Gastrocnemius medialis (tissue), 4 donors: Measurements from ENCODE around the gene CACNA2D1. TPM values are rescaled to one million over a fixed set of nuclear protein-coding genes. Genes with fewer than 3 reads are reported as not detected.
A peak's percentile ranks its signal among the peaks of the same experiment; 100 is the strongest.

Experiments used
- ATAC-seq, 2 donors: fragments of 150-250 bp; one replicate each; pipeline ENCODE4 v1.9.1; 2016
- DNase-seq, 2 donors: peaks; one replicate each; pipeline ENCODE4 v3.0.0-alpha.2; 2019
- H3K27ac ChIP-seq, 4 donors: fragments of 200-600 bp; sonication (generic); 1 replicate in 1 of 4; 2 replicates in 3 of 4; pipeline ENCODE4 v1.5.1; 2016 to 2018; ENCODE audit warnings: mild to moderate bottlenecking in 2 of 4, moderate library complexity in 1 of 4
- H3K27me3 ChIP-seq, 3 donors: fragments of 200-600 bp; sonication (generic) in 2 of 3; 1 replicate in 1 of 3; 2 replicates in 2 of 3; pipeline versions ENCODE4 v1.5.1 to v1.6.0; 2016 to 2019; ENCODE audit warnings: mild to moderate bottlenecking in 1 of 3, moderate library complexity in 1 of 3
- H3K36me3 ChIP-seq, 2 donors: fragments of 200-600 bp; sonication (generic) in 1 of 2; one replicate each; pipeline ENCODE4 v1.5.1; 2017 to 2018
- H3K4me1 ChIP-seq, 2 donors: fragments of 200-600 bp; sonication (generic) in 1 of 2; one replicate each; pipeline ENCODE4 v1.5.1; 2016 to 2017; ENCODE audit warnings: mild to moderate bottlenecking in 2 of 2
- H3K4me3 ChIP-seq, 4 donors: fragments of 200-600 bp; sonication (generic) in 3 of 4; 1 replicate in 1 of 4; 2 replicates in 3 of 4; pipeline ENCODE4 v1.5.1; 2016 to 2019; ENCODE audit warnings: mild to moderate bottlenecking in 2 of 4
- H3K9me3 ChIP-seq, 3 donors: fragments of 200-600 bp; sonication (generic) in 2 of 3; 1 replicate in 1 of 3; 2 replicates in 2 of 3; pipeline ENCODE4 v1.5.1; 2016 to 2019
- POLR2A ChIP-seq, 2 donors: fragments of 450-650 bp; IDR thresholded peaks; one replicate each; pipeline ENCODE4 v1.6.1; 2017; ENCODE audit warnings: antibody characterized with exemption in 2 of 2, mild to moderate bottlenecking in 2 of 2, moderate library complexity in 2 of 2
- in situ Hi-C, 4 donors: fragments of 200-750 bp; cut with MboI; loops; one replicate each; pipeline versions ENCODE4 v1.15.0 to v1.8.0; 2017; ENCODE audit warnings: low sequenced_read_pairs in 4 of 4
- intact Hi-C: fragments of 100-400 bp; cut with DNase I; formaldehyde crosslinking; loops from one replicate; pipeline ENCODE4 v1.15.1; 2023; ENCODE audit warnings: low total_unique reads
- total RNA-seq, 4 donors: library from RNA; depleted of rRNA; stranded (reverse); fragments of >200 nt; gene quantifications; one replicate each; pipeline versions ENCODE4 v1.1.0 to v1.2.3, GENCODE V29; 2016
- TF ChIP-seq, protein P1 (sequence below), 5 experiments: fragments of 450-650 bp in 3 of 5; fragments of 200-600 bp in 2 of 5; sonication (generic) in 2 of 5; IDR thresholded peaks in 4 of 5; conservative IDR thresholded peaks in 1 of 5; 1 replicate in 4 of 5; 2 replicates in 1 of 5; pipeline ENCODE4 v1.5.1; 2016 to 2019; ENCODE audit warnings: antibody characterized with exemption in 5 of 5, mild to moderate bottlenecking in 3 of 5, moderate library complexity in 3 of 5

CACNA2D1 gene
- total RNA-seq, 4 donors from 2014 or later, result 83.9 to 157 (median 120) TPM

DNA sequence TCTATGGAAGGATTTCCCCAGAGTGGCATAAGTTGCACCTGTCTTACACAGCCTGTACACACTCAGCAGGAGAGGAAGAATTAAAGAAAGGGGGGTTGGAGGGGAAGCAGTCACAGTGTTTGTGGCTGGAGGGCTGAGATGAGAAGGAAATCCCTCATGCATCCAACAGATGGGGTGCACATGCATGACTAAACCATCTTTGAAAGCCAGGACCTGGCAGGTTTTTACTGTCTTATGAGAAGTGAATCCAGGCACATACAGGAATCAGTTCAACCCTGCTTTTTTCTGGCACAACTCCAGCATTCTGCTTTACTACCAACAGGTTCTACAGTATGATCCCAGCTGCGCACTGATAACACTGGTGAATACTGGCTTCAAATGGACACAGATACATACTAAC is 107.7 kb downstream of the CACNA2D1 start:
- no peaks in the 10 kb centered on the region for H3K9me3 ChIP-seq
- H3K4me3 ChIP-seq, result no peak overlapping the region
- in situ Hi-C loops, result no loop called here
- TF ChIP-seq, protein P1, sequence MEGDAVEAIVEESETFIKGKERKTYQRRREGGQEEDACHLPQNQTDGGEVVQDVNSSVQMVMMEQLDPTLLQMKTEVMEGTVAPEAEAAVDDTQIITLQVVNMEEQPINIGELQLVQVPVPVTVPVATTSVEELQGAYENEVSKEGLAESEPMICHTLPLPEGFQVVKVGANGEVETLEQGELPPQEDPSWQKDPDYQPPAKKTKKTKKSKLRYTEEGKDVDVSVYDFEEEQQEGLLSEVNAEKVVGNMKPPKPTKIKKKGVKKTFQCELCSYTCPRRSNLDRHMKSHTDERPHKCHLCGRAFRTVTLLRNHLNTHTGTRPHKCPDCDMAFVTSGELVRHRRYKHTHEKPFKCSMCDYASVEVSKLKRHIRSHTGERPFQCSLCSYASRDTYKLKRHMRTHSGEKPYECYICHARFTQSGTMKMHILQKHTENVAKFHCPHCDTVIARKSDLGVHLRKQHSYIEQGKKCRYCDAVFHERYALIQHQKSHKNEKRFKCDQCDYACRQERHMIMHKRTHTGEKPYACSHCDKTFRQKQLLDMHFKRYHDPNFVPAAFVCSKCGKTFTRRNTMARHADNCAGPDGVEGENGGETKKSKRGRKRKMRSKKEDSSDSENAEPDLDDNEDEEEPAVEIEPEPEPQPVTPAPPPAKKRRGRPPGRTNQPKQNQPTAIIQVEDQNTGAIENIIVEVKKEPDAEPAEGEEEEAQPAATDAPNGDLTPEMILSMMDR (IDR thresholded peaks at IDR 0.05 in 4 of 5, conservative IDR thresholded peaks at IDR 0.05 in 1 of 5), result no peak
- no peak for TF ChIP-seq POLR2A (IDR thresholded peaks at IDR 0.05)
- intact Hi-C loops, result no loop called here
- peaks cover 5 to 11% of the 10 kb centered on the region in 2 donors for H3K4me1 ChIP-seq
- DNase-seq (no peak), ATAC-seq (peak in 1 of 2 donors; percentile 42)
- peak overlapping the region in 1 of 4 donors; percentile 23 for H3K27ac ChIP-seq
- no peaks in the 10 kb centered on the region for H3K27me3 ChIP-seq
- H3K36me3 ChIP-seq, result no peaks in the 10 kb centered on the region

DNA sequence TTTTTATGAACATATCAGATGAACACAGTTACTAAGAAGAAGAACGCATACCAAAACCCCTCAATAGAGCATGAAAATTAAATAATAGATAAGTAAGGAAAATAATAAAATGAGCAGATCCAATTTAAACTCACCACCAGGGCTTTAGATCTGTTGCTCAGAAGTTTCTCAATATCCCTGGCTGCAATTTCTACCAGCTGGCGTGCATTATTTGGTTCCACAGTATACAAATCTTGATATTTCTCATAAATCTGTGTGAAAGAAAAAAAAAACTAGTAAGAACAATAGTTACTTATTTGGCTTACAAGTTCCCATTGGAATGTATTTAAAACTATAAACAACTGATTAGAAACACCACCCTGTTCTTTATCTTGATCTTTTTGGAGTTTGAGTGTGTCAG is 108.6 kb downstream of the CACNA2D1 start:
- intact Hi-C loops, result no loop called here
- H3K9me3 ChIP-seq, result no peaks in the 10 kb centered on the region
- ATAC-seq (no peak), DNase-seq (no peak)
- H3K4me1 ChIP-seq, result peaks cover 5 to 11% of the 10 kb centered on the region in 2 donors
- in situ Hi-C loops, result no loop called here
- H3K27ac ChIP-seq, result no peak overlapping the region
- TF ChIP-seq POLR2A (IDR thresholded peaks at IDR 0.05), result no peak
- TF ChIP-seq, protein P1 (IDR thresholded peaks at IDR 0.05 in 4 of 5, conservative IDR thresholded peaks at IDR 0.05 in 1 of 5), result no peak
- H3K4me3 ChIP-seq, result no peak overlapping the region
- no peaks in the 10 kb centered on the region for H3K36me3 ChIP-seq
- no peaks in the 10 kb centered on the region for H3K27me3 ChIP-seq

DNA sequence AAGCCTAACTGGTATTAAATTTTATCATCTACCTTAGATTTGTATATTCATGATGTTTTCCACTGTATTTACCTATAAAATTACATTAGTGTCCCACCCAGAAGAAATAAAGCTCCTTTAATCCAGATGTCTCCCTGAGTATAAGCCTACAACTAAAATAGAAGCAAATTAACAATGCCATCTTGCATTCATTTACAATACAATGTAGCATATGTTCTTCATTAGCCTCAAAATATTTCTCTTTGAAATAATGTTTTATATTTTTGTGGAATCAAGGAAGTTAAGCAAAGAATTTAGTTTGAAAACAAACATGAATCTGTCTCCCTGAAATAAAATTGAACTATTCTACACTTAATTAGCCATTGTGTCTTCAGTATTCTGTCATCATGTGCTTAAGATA is 112.3 kb downstream of the CACNA2D1 start:
- no peaks in the 10 kb centered on the region for H3K27me3 ChIP-seq
- no peak for ATAC-seq

DNA sequence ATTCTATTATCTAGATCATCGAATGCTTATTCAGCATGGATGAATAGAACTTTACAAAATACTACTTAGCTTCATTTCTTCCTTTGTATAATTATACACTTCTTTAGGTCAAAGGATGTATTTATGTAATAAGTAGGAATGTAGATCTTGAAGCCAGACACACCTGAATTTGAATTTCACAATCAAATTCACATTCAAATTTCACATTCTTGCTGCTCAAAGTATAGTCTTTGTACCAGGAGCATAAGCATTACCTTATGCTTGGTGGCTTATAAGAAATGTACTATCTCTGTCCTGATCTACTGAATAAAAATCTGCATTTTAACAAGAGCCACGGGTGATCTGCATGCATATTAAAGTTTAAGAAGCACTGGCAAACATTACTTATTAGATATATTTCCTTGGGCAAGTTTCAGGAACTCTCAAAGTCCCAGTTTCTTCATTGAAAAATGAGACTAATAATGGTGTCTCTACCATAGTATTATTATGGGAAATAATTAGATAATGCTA is 112.8 kb downstream of the CACNA2D1 start:
- ATAC-seq, result no peak
- in situ Hi-C loops (no loop called here), intact Hi-C loops (no loop called here)
- Histone ChIP-seq H3K9me3 (no peaks in the 10 kb centered on the region), H3K36me3 (no peaks in the 10 kb centered on the region), H3K27ac (peak overlapping the region in 2 of 4 donors; percentile 7 to 65), H3K27me3 (no peaks in the 10 kb centered on the region), H3K4me1 (peaks cover 0 to 10% of the 10 kb centered on the region in 2 donors), H3K4me3 (no peak overlapping the region)
- no peak for DNase-seq
- no peak for TF ChIP-seq POLR2A (IDR thresholded peaks at IDR 0.05)
- TF ChIP-seq, protein P1 (IDR thresholded peaks at IDR 0.05 in 4 of 5, conservative IDR thresholded peaks at IDR 0.05 in 1 of 5), result no peak

More for the DNA sequence above, 112.3 kb downstream of the CACNA2D1 start:
- in situ Hi-C loops (no loop called here), intact Hi-C loops (no loop called here)
- no peak for DNase-seq
- Histone ChIP-seq H3K36me3 (no peaks in the 10 kb centered on the region), H3K27ac (peak overlapping the region in 1 of 4 donors; percentile 65), H3K4me1 (peaks cover 0 to 10% of the 10 kb centered on the region in 2 donors), H3K9me3 (no peaks in the 10 kb centered on the region), H3K4me3 (no peak overlapping the region)
- TF ChIP-seq, protein P1 (IDR thresholded peaks at IDR 0.05 in 4 of 5, conservative IDR thresholded peaks at IDR 0.05 in 1 of 5), result no peak
- TF ChIP-seq POLR2A (IDR thresholded peaks at IDR 0.05), result no peak

DNA sequence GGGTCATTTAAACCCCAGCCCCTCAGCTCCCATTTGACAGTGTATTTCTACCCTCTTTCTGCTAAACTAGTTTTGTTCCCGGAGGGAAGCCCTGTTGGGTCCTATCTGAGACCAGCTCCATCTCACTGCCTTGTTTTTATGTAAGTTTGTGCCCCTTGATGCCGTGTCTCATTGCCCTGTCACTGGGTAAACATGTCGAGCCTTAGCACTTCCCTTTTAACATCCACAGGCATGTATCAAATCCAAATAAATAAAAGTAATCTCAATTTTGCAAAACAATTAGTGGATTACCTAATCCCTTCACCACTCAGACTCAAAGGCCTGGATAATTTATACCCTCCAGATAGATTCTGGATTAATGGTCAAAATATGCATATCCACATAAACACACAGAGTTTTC is 115.7 kb downstream of the CACNA2D1 start:
- no peaks in the 10 kb centered on the region for H3K9me3 ChIP-seq
- H3K27me3 ChIP-seq, result no peaks in the 10 kb centered on the region
- no peaks in the 10 kb centered on the region for H3K36me3 ChIP-seq
- DNase-seq, result no peak
- no peak for ATAC-seq
- H3K4me1 ChIP-seq, result peaks cover 0 to 14% of the 10 kb centered on the region in 2 donors
- H3K4me3 ChIP-seq, result no peak overlapping the region
- TF ChIP-seq, protein P1 (IDR thresholded peaks at IDR 0.05 in 4 of 5, conservative IDR thresholded peaks at IDR 0.05 in 1 of 5), result no peak
- no peak for TF ChIP-seq POLR2A (IDR thresholded peaks at IDR 0.05)
- in situ Hi-C loops, result no loop called here
- intact Hi-C loops, result no loop called here
- H3K27ac ChIP-seq, result peak overlapping the region in 2 of 4 donors; percentile 38 to 65
